Loucy (cell line): ENCODE results near the gene MAPT.

Experiments
- H2AFZ ChIP-seq: fragments of 200-600 bp; sonication (generic); 2 replicates; pipeline ENCODE4 v1.6.0; 2016; ENCODE audit warnings: antibody characterized with exemption, mild to moderate bottlenecking, low read length, moderate library complexity
- H3F3A ChIP-seq: fragments of 200-600 bp; 2 replicates; pipeline ENCODE4 v1.6.0; 2016; ENCODE audit warnings: antibody characterized with exemption, low read depth, mild to moderate bottlenecking
- H3K27me3 ChIP-seq: fragments of 200-600 bp; sonication (generic); 2 replicates; pipeline ENCODE4 v1.6.1; 2014; ENCODE audit warnings: low read length, mild to moderate bottlenecking; ENCODE audit not compliant: insufficient read depth, poor library complexity, severe bottlenecking
- H3K36me3 ChIP-seq: fragments of 200-600 bp; sonication (generic); 2 replicates; pipeline ENCODE4 v1.6.1; 2016; ENCODE audit warnings: low read length; ENCODE audit not compliant: insufficient read depth
- H3K4me1 ChIP-seq: fragments of 200-600 bp; sonication (generic); 2 replicates; pipeline ENCODE4 v1.5.1; 2014; ENCODE audit warnings: low read length, mild to moderate bottlenecking; ENCODE audit not compliant: insufficient read depth, poor library complexity, severe bottlenecking
- H3K4me2 ChIP-seq: fragments of 200-600 bp; sonication (generic); 2 replicates; pipeline ENCODE4 v1.6.0; 2014; ENCODE audit warnings: antibody characterized with exemption, low read length, low read depth, mild to moderate bottlenecking; ENCODE audit not compliant: poor library complexity, severe bottlenecking
- H3K4me3 ChIP-seq: fragments of 200-600 bp; sonication (generic); 2 replicates; pipeline ENCODE4 v1.5.1; 2014; ENCODE audit warnings: low read length, mild to moderate bottlenecking, mixed read lengths; ENCODE audit not compliant: poor library complexity, severe bottlenecking
- H3K79me2 ChIP-seq: fragments of 200-600 bp; sonication (generic); 2 replicates; pipeline ENCODE4 v1.6.1; 2014; ENCODE audit warnings: low read length; ENCODE audit not compliant: insufficient read depth
- H3K9ac ChIP-seq: fragments of 200-600 bp; sonication (generic); 2 replicates; pipeline ENCODE4 v1.6.0; 2014; ENCODE audit warnings: mild to moderate bottlenecking, low read depth, low read length, moderate library complexity; ENCODE audit not compliant: poor library complexity, severe bottlenecking
- H3K9me2 ChIP-seq: fragments of 200-600 bp; sonication (generic); replicated peaks from 2 replicates; pipeline ENCODE4 v1.6.1; 2016; ENCODE audit warnings: low read depth, low read length, mixed read lengths
- H3K9me3 ChIP-seq: fragments of 200-600 bp; sonication (generic); 2 replicates; pipeline ENCODE4 v1.6.1; 2014; ENCODE audit warnings: mild to moderate bottlenecking, antibody characterized with exemption, low read length, low read depth; ENCODE audit not compliant: insufficient read depth
- H4K20me1 ChIP-seq: fragments of 200-600 bp; sonication (generic); 2 replicates; pipeline ENCODE4 v1.6.0; 2014; ENCODE audit warnings: antibody characterized with exemption, low read length, mild to moderate bottlenecking; ENCODE audit not compliant: insufficient read depth, poor library complexity, severe bottlenecking
- EZH2phosphoT487 ChIP-seq: fragments of 200-600 bp; IDR thresholded peaks from 2 replicates; pipeline ENCODE4 v1.6.1; 2018; ENCODE audit warnings: antibody characterized with exemption, mild to moderate bottlenecking, moderate library complexity, borderline replicate concordance
- TF ChIP-seq, protein P1 (sequence below): fragments of 200-600 bp; sonication (generic); conservative IDR thresholded peaks from 2 replicates; pipeline ENCODE4 v1.5.1; 2014; ENCODE audit warnings: mild to moderate bottlenecking, antibody characterized with exemption, low read length

MAPT gene

DNA sequence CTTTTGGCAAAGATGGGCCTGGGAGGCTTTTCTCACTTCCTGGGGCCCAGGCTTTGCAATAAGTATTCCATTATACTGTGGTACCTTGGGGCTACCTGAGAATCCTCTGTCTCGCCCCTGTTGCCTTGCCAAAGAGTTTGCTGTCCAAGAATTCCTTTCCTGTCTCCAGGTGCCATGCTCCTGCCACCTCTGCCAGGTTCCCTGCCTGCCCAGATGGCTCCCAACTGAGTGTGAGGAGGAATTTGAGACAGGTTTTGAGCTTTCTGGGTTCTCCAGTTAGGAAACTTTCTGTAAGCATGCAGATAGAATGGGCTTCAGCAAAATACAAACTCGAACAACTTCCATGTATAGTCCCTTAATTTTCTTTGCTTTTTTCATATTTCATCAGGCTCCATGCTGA is 5.8 kb downstream of the MAPT start:
- no peaks in the 10 kb centered on the region for H3F3A ChIP-seq
- no peaks in the 10 kb centered on the region for H4K20me1 ChIP-seq
- H2AFZ ChIP-seq: no peak overlapping the region
- no peak overlapping the region for H3K9ac ChIP-seq
- TF ChIP-seq EZH2phosphoT487: no peak
- TF ChIP-seq, protein P1, sequence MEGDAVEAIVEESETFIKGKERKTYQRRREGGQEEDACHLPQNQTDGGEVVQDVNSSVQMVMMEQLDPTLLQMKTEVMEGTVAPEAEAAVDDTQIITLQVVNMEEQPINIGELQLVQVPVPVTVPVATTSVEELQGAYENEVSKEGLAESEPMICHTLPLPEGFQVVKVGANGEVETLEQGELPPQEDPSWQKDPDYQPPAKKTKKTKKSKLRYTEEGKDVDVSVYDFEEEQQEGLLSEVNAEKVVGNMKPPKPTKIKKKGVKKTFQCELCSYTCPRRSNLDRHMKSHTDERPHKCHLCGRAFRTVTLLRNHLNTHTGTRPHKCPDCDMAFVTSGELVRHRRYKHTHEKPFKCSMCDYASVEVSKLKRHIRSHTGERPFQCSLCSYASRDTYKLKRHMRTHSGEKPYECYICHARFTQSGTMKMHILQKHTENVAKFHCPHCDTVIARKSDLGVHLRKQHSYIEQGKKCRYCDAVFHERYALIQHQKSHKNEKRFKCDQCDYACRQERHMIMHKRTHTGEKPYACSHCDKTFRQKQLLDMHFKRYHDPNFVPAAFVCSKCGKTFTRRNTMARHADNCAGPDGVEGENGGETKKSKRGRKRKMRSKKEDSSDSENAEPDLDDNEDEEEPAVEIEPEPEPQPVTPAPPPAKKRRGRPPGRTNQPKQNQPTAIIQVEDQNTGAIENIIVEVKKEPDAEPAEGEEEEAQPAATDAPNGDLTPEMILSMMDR: no peak
- H3K79me2 ChIP-seq: no peaks in the 10 kb centered on the region
- H3K9me3 ChIP-seq: no peaks in the 10 kb centered on the region
- H3K4me3 ChIP-seq: no peak overlapping the region
- no peaks in the 10 kb centered on the region for H3K27me3 ChIP-seq
- H3K9me2 ChIP-seq: no peaks in the 10 kb centered on the region
- no peaks in the 10 kb centered on the region for H3K36me3 ChIP-seq
- no peak overlapping the region for H3K4me2 ChIP-seq
- no peaks in the 10 kb centered on the region for H3K4me1 ChIP-seq

DNA sequence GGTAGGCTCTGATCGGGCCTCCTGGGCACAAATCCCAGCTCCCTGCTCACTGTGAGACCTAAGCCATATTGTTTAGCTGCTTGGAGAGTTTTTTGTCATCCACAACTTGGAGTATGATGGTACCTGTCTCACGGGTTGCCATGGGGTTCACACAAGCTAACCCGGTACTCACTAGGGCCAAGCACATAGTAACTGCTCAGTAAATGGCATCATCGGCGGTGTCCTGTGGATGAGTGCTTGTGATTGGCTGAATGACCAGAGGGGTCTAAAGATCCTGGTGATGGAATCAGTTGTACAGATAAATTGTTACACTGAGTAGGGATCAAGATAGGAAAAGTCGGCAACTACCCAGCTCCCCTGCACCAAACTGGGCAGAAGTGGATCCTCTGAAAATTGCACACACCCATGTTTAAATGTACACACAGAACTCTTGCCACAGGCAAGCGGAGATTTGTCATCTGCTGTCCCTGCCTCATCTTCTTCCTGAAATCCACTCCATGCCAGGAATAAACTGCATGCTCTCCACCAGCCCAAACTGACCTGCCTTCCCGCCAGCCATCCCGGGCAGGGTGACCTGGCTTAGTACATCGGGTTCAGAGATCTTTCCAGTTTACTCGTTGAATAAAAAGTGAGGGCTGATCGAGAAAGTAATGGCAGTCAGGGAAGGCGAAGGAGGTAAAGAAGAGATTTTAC is 6.5 kb downstream of the MAPT start:
- Histone ChIP-seq H3K36me3 (no peaks in the 10 kb centered on the region), H4K20me1 (no peaks in the 10 kb centered on the region), H3K79me2 (no peaks in the 10 kb centered on the region), H3F3A (no peaks in the 10 kb centered on the region), H3K9me3 (no peaks in the 10 kb centered on the region), H3K4me3 (no peak overlapping the region), H3K4me2 (no peak overlapping the region), H3K4me1 (no peaks in the 10 kb centered on the region), H3K27me3 (no peaks in the 10 kb centered on the region), H2AFZ (no peak overlapping the region), H3K9me2 (no peaks in the 10 kb centered on the region), H3K9ac (no peak overlapping the region)
- TF ChIP-seq EZH2phosphoT487: no peak
- TF ChIP-seq, protein P1: no peak

DNA sequence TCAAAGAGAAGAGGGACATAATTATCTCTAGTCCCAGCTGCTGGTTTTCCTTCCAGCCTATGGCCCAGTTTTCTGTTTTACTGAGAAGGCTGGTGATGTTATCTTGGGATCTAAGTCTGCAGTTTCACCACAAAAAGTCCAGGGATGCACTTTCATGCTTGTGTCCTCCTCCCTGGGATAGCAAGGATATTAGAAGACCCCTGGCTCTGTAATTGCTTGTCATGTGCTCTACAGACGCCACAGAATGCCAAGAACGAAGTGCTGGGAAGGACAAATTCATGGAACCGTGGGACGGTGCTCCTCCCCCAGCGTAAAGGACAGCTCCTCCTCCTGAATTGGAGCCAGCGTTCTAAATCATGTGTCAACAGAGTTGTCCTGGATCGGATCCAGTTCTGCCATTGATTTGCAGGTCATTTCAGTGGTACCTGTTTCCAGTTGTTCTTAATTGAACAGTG is 8.6 kb downstream of the MAPT start:
- Histone ChIP-seq H3K9me2 (no peaks in the 10 kb centered on the region), H3F3A (no peaks in the 10 kb centered on the region), H3K9me3 (no peaks in the 10 kb centered on the region), H3K79me2 (no peaks in the 10 kb centered on the region), H3K4me2 (no peak overlapping the region), H2AFZ (no peak overlapping the region), H3K9ac (no peak overlapping the region), H3K27me3 (no peaks in the 10 kb centered on the region), H3K4me3 (no peak overlapping the region), H3K36me3 (no peaks in the 10 kb centered on the region), H3K4me1 (peaks cover 6% of the 10 kb centered on the region), H4K20me1 (no peaks in the 10 kb centered on the region)
- TF ChIP-seq, protein P1: no peak
- no peak for TF ChIP-seq EZH2phosphoT487
